MCF 10A (cell line): ENCODE data around the gene PRMT7. TPM values are rescaled to one million over a fixed set of nuclear protein-coding genes. Genes with fewer than 3 reads are reported as not detected.

ENCODE experiments used
- BruUV-seq: library from RNA; stranded (reverse); fragments of 400-500 nt; replicated peaks from 2 replicates; lab custom pipeline; 2021; lab: Mats Ljungman, UMichigan
- CTCF ChIA-PET: fragments of 300-600 bp; sonication (Branson Sonifier 250); formaldehyde crosslinking; extraction: SDS; loops from one replicate; lab custom pipeline; 2021; ENCODE audit warnings: antibody characterized with exemption, inconsistent platforms; lab: Yijun Ruan, JAX
- POLR2A ChIA-PET: fragments of 300-600, 350-650 bp; sonication (Branson Sonifier 250); formaldehyde crosslinking; extraction: SDS; loops from one replicate; lab custom pipeline; 2020; ENCODE audit warnings: antibody characterized with exemption, inconsistent platforms; lab: Yijun Ruan, JAX
- DNase-seq: peaks from one replicate; pipeline ENCODE4 v3.0.0-alpha.2; 2018; ENCODE audit not compliant: unreplicated experiment
- H3K27ac Mint-ChIP-seq: one replicate; pipeline ENCODE4 v1.8.0; 2022; ENCODE audit warnings: mild to moderate bottlenecking, low read depth, mixed read lengths; ENCODE audit not compliant: unreplicated experiment
- H3K27me3 Mint-ChIP-seq: one replicate; pipeline ENCODE4 v1.8.0; 2022; ENCODE audit warnings: mixed read lengths; ENCODE audit not compliant: insufficient read depth, unreplicated experiment
- H3K36me3 Mint-ChIP-seq: one replicate; pipeline ENCODE4 v1.8.0; 2022; ENCODE audit warnings: mild to moderate bottlenecking, moderate library complexity, mixed read lengths; ENCODE audit not compliant: insufficient read depth, unreplicated experiment
- H3K4me1 Mint-ChIP-seq: one replicate; pipeline ENCODE4 v1.8.0; 2022; ENCODE audit warnings: mixed read lengths; ENCODE audit not compliant: insufficient read depth, unreplicated experiment
- H3K4me3 Mint-ChIP-seq: one replicate; pipeline ENCODE4 v1.8.0; 2022; ENCODE audit warnings: mild to moderate bottlenecking, moderate library complexity, mixed read lengths; ENCODE audit not compliant: unreplicated experiment
- H3K9me3 Mint-ChIP-seq: one replicate; pipeline ENCODE4 v1.8.0; 2022; ENCODE audit warnings: mixed read lengths; ENCODE audit not compliant: unreplicated experiment
- intact Hi-C: fragments of 100-400 bp; cut with micrococcal nuclease; formaldehyde crosslinking; loops from 2 replicates; pipeline ENCODE4 v1.14.1; 2022
- total RNA-seq: library from RNA; stranded (reverse); gene quantifications from 2 replicates; pipeline ENCODE4 v1.2.3, GENCODE V29; 2022
- TF ChIP-seq, protein P1 (sequence below): fragments of 200-600 bp; IDR thresholded peaks from one replicate; pipeline ENCODE4 v1.8.0; 2022; ENCODE audit warnings: antibody characterized with exemption, mild to moderate bottlenecking; ENCODE audit not compliant: unreplicated experiment

Gene PRMT7
- total RNA-seq, 1 experiment from 2014 or later = 33.2 TPM

DNA sequence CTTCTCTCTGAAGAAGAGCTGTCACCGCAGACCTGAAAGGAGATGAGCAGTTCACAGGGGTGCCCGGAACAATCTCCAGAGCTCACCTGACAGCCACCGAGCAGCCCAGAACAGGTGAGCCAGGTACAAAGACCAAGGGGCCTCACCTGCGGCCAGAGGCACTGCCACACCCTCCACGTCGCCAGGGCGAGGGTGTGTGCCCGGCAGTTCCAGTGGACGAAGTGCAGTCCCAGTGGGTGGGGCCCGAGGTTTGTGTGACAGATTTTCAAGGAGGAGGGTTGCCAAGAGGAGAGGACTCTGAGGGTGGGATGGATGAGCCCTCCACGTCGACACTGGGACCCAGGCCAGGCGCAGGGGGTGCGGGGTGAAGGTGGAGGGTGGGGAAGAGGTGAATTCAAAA lies 75.8 kb downstream of the PRMT7 start:
- BruUV-seq = no TSS peak
- POLR2A ChIA-PET = no interaction called here
- intact Hi-C loops = no loop called here
- Mint-ChIP-seq H3K4me1 (no peaks in the 10 kb centered on the region), H3K9me3 (no peaks in the 10 kb centered on the region), H3K27ac (no peak overlapping the region), H3K36me3 (no peaks in the 10 kb centered on the region), H3K4me3 (no peak overlapping the region), H3K27me3 (no peaks in the 10 kb centered on the region)
- CTCF ChIA-PET = no interaction called here
- TF ChIP-seq, protein P1, sequence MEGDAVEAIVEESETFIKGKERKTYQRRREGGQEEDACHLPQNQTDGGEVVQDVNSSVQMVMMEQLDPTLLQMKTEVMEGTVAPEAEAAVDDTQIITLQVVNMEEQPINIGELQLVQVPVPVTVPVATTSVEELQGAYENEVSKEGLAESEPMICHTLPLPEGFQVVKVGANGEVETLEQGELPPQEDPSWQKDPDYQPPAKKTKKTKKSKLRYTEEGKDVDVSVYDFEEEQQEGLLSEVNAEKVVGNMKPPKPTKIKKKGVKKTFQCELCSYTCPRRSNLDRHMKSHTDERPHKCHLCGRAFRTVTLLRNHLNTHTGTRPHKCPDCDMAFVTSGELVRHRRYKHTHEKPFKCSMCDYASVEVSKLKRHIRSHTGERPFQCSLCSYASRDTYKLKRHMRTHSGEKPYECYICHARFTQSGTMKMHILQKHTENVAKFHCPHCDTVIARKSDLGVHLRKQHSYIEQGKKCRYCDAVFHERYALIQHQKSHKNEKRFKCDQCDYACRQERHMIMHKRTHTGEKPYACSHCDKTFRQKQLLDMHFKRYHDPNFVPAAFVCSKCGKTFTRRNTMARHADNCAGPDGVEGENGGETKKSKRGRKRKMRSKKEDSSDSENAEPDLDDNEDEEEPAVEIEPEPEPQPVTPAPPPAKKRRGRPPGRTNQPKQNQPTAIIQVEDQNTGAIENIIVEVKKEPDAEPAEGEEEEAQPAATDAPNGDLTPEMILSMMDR = no peak
- no peak for DNase-seq

DNA sequence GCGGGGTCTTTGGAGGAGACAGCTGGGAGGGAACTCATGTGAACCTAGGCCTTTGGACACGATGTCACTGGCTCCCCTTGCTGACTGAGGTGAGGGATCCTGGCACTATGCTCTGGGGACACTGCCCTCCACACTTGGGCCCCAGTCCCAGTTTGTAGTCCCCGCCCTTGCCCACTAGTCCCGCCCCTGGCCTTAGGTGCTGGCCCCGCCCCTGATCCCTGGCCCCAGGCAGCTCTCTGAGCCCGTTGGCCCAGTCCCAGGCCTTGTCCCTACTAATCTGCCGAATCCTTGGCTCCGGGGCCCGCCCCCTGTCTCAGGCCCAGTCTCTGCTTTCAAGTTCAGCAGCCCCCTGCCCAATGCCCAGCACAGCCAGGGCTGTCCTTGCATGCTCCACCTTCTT lies 76.5 kb downstream of the PRMT7 start:
- no peaks in the 10 kb centered on the region for H3K36me3 Mint-ChIP-seq
- no peaks in the 10 kb centered on the region for H3K4me1 Mint-ChIP-seq
- H3K9me3 Mint-ChIP-seq = no peaks in the 10 kb centered on the region
- intact Hi-C loops = no loop called here
- no peaks in the 10 kb centered on the region for H3K27me3 Mint-ChIP-seq
- no peak overlapping the region for H3K27ac Mint-ChIP-seq
- ChIA-PET POLR2A (no interaction called here), CTCF (no interaction called here)
- H3K4me3 Mint-ChIP-seq = no peak overlapping the region
- no peak for DNase-seq
- BruUV-seq = no TSS peak
- TF ChIP-seq, protein P1 = no peak

DNA sequence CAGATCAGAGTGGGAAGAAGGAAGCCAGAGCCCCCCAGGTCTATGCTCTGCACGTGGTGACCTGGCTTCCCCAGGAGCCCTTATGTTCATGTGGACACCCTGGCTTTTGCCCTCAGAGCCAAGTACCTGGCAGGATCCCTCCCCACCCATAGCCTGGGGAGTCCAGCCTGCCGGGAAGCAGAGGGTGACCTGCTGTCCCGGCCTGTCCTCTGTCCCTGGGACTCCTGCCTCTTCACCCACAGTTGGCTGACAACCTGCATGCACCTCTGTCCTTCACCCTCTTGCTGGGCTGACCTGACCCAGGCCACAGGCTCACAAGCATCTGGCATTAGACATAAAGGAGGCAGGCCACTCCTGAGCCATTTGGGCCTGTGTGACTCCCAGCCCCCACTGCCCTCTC lies 77.3 kb downstream of the PRMT7 start:
- no peaks in the 10 kb centered on the region for H3K27me3 Mint-ChIP-seq
- POLR2A ChIA-PET = no interaction called here
- CTCF ChIA-PET = no interaction called here
- BruUV-seq = no TSS peak
- DNase-seq = no peak
- no peak overlapping the region for H3K27ac Mint-ChIP-seq
- no peaks in the 10 kb centered on the region for H3K9me3 Mint-ChIP-seq
- no peaks in the 10 kb centered on the region for H3K36me3 Mint-ChIP-seq
- H3K4me1 Mint-ChIP-seq = no peaks in the 10 kb centered on the region
- intact Hi-C loops = no loop called here
- TF ChIP-seq, protein P1 = no peak
- no peak overlapping the region for H3K4me3 Mint-ChIP-seq

DNA sequence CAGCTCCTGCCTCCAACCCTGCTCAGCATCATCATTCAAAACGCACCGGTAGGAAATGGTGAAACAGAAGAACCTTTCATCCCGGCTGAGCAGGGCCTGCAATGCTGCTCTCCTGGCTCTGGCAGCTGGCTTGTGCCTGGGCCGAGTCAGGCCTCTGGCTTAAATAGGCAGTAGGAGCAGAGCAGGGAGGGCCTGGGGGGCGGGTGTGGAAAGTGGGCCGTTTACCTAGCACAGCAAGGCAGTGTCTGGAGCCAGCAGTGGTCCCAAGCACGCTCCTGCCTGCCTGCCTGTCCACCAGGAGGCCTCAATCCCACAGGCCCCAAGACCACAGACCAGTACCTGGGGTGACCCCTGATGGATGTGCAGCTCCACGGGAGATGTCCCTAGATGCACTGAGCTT lies 78.2 kb downstream of the PRMT7 start:
- Mint-ChIP-seq H3K27me3 (no peaks in the 10 kb centered on the region), H3K4me3 (no peak overlapping the region), H3K27ac (no peak overlapping the region), H3K36me3 (no peaks in the 10 kb centered on the region), H3K9me3 (no peaks in the 10 kb centered on the region), H3K4me1 (no peaks in the 10 kb centered on the region)
- POLR2A ChIA-PET = no interaction called here
- BruUV-seq = no TSS peak
- intact Hi-C loops = no loop called here
- CTCF ChIA-PET = interaction anchor here (1.1 kb wide), 1 partner anchor 121 kb away, joined by 5 read pairs; no protein-coding TSS in a partner anchor
- TF ChIP-seq, protein P1 = no peak
- no peak for DNase-seq
